HEK293 (cell line): ENCODE measurements around the gene DEDD2.

Experiments used
- ELK4 ChIP-seq: IDR thresholded peaks from 2 replicates; pipeline ENCODE4 v1.6.1; 2011; ENCODE audit warnings: mild to moderate bottlenecking, low read depth, low read length, borderline replicate concordance
- GLIS1 ChIP-seq: fragments of 450-650 bp; formaldehyde crosslinking; IDR thresholded peaks from 2 replicates; pipeline ENCODE4 v1.5.1; 2016; ENCODE audit warnings: missing biosample characterization, missing genetic modification characterization
- PRDM1 ChIP-seq: fragments of 450-650 bp; formaldehyde crosslinking; IDR thresholded peaks from 2 replicates; pipeline ENCODE4; 2016; ENCODE audit warnings: missing biosample characterization, missing genetic modification characterization
- REPIN1 ChIP-seq: fragments of 450-650 bp; formaldehyde crosslinking; IDR thresholded peaks from 2 replicates; pipeline ENCODE4 v1.5.1; 2017; ENCODE audit warnings: missing biosample characterization, missing genetic modification characterization, low read depth
- ZBTB8A ChIP-seq: fragments of 450-650 bp; formaldehyde crosslinking; IDR thresholded peaks from 2 replicates; pipeline ENCODE4 v1.5.1; 2016; ENCODE audit warnings: missing biosample characterization, missing genetic modification characterization
- ZEB2 ChIP-seq: fragments of 450-650 bp; formaldehyde crosslinking; IDR thresholded peaks from 2 replicates; pipeline ENCODE4 v1.5.1; 2016; ENCODE audit warnings: missing biosample characterization, missing genetic modification characterization
- ZNF121 ChIP-seq: fragments of 450-650 bp; formaldehyde crosslinking; IDR thresholded peaks from 2 replicates; pipeline ENCODE4 v1.5.1; 2016; ENCODE audit warnings: missing biosample characterization, missing genetic modification characterization
- ZNF140 ChIP-seq: fragments of 450-650 bp; formaldehyde crosslinking; IDR thresholded peaks from 2 replicates; pipeline ENCODE4 v1.5.1; 2016; ENCODE audit warnings: missing biosample characterization, missing genetic modification characterization
- ZNF155 ChIP-seq: fragments of 450-650 bp; formaldehyde crosslinking; IDR thresholded peaks from 2 replicates; pipeline ENCODE4 v1.5.1; 2016; ENCODE audit warnings: missing biosample characterization, missing genetic modification characterization
- ZNF221 ChIP-seq: fragments of 450-650 bp; formaldehyde crosslinking; IDR thresholded peaks from 2 replicates; pipeline ENCODE4 v1.5.1; 2017; ENCODE audit warnings: missing biosample characterization, missing genetic modification characterization, borderline replicate concordance
- ZNF311 ChIP-seq: fragments of 450-650 bp; formaldehyde crosslinking; IDR thresholded peaks from 2 replicates; pipeline ENCODE4 v1.5.1; 2017; ENCODE audit warnings: missing biosample characterization, missing genetic modification characterization, borderline replicate concordance
- ZNF391 ChIP-seq: fragments of 450-650 bp; formaldehyde crosslinking; IDR thresholded peaks from 2 replicates; pipeline ENCODE4 v1.5.1; 2016; ENCODE audit warnings: low read depth, missing biosample characterization, missing genetic modification characterization, borderline replicate concordance
- ZNF416 ChIP-seq: fragments of 450-650 bp; formaldehyde crosslinking; IDR thresholded peaks from 2 replicates; pipeline ENCODE4 v1.5.1; 2016; ENCODE audit warnings: missing biosample characterization, missing genetic modification characterization
- ZNF518A ChIP-seq: fragments of 450-650 bp; formaldehyde crosslinking; conservative IDR thresholded peaks from 2 replicates; pipeline ENCODE4 v1.5.1; 2016; ENCODE audit warnings: low read depth, missing biosample characterization, missing genetic modification characterization
- ZNF544 ChIP-seq: fragments of 450-650 bp; formaldehyde crosslinking; IDR thresholded peaks from 2 replicates; pipeline ENCODE4 v1.5.0; 2017; ENCODE audit warnings: missing biosample characterization, missing genetic modification characterization
- ZNF580 ChIP-seq: fragments of 450-650 bp; formaldehyde crosslinking; IDR thresholded peaks from 2 replicates; pipeline ENCODE4 v1.5.1; 2016; ENCODE audit warnings: missing biosample characterization, missing genetic modification characterization
- ZNF600 ChIP-seq: fragments of 450-650 bp; formaldehyde crosslinking; IDR thresholded peaks from 2 replicates; pipeline ENCODE4 v1.5.1; 2016; ENCODE audit warnings: missing biosample characterization, missing genetic modification characterization
- ZNF692 ChIP-seq: fragments of 450-650 bp; formaldehyde crosslinking; IDR thresholded peaks from 2 replicates; pipeline ENCODE4 v1.5.1; 2016; ENCODE audit warnings: missing biosample characterization, missing genetic modification characterization
- ZNF701 ChIP-seq: fragments of 450-650 bp; formaldehyde crosslinking; IDR thresholded peaks from 2 replicates; pipeline ENCODE4 v1.5.1; 2016; ENCODE audit warnings: missing biosample characterization, missing genetic modification characterization
- ZSCAN18 ChIP-seq: fragments of 450-650 bp; formaldehyde crosslinking; IDR thresholded peaks from 2 replicates; pipeline ENCODE4 v1.5.1; 2016; ENCODE audit warnings: missing biosample characterization, missing genetic modification characterization
- ZSCAN23 ChIP-seq: fragments of 450-650 bp; formaldehyde crosslinking; IDR thresholded peaks from 2 replicates; pipeline ENCODE4 v1.5.1; 2016; ENCODE audit warnings: missing biosample characterization, missing genetic modification characterization
- ZSCAN4 ChIP-seq: fragments of 450-650 bp; formaldehyde crosslinking; IDR thresholded peaks from 2 replicates; pipeline ENCODE4 v1.5.1; 2017; ENCODE audit warnings: missing biosample characterization, missing genetic modification characterization
- TF ChIP-seq, protein P1 (sequence below): fragments of 450-650 bp; formaldehyde crosslinking; IDR thresholded peaks from 2 replicates; pipeline ENCODE4 v1.5.1; 2016; ENCODE audit warnings: missing biosample characterization, missing genetic modification characterization
- TF ChIP-seq, protein P2 (sequence below): fragments of 450-650 bp; IDR thresholded peaks from 2 replicates; pipeline ENCODE4 v1.5.1; 2018; ENCODE audit warnings: missing biosample characterization, missing genetic modification characterization

The DEDD2 gene

GRCh38 chr19:42242512-42243409 lies 25.3 kb upstream of the DEDD2 start, which contains the start of gene GSK3A (continued):
- TF ChIP-seq ZNF518A (tag by site-specific recombination) (peak; percentile 39), ZNF221 (tag by site-specific recombination) (no peak), ZNF391 (0 out of 2 replicates have a peak, but pooled peaks have one; percentile 24), ZNF155 (no peak), PRDM1 (tag by site-specific recombination) (no peak), ZSCAN4 (tag by site-specific recombination) (no peak), ZNF416 (no peak), ZNF544 (tag by site-specific recombination) (no peak), ZSCAN23 (tag by site-specific recombination) (no peak), ZNF121 (tag by site-specific recombination) (no peak), GLIS1 (tag by site-specific recombination) (peak; percentile 82), ZNF580 (tag by site-specific recombination) (peak; percentile 87; the same call in 1 of the 2 replicates), ZEB2 (tag by site-specific recombination) (peak; percentile 100), ELK4 (no peak), ZNF701 (no peak), ZNF600 (tag by site-specific recombination) (peak; percentile 96), ZSCAN18 (no peak), ZNF311 (tag by site-specific recombination) (no peak), ZNF140 (tag by site-specific recombination) (no peak), REPIN1 (tag by site-specific recombination) (no peak), ZNF692 (tag by site-specific recombination) (peak; percentile 55), ZBTB8A (tag by site-specific recombination) (peak; percentile 36)
- TF ChIP-seq, protein P1, sequence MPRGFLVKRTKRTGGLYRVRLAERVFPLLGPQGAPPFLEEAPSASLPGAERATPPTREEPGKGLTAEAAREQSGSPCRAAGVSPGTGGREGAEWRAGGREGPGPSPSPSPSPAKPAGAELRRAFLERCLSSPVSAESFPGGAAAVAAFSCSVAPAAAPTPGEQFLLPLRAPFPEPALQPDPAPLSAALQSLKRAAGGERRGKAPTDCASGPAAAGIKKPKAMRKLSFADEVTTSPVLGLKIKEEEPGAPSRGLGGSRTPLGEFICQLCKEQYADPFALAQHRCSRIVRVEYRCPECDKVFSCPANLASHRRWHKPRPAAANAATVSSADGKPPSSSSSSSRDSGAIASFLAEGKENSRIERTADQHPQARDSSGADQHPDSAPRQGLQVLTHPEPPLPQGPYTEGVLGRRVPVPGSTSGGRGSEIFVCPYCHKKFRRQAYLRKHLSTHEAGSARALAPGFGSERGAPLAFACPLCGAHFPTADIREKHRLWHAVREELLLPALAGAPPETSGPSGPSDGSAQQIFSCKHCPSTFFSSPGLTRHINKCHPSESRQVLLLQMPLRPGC (tag by site-specific recombination): no peak
- TF ChIP-seq, protein P2, sequence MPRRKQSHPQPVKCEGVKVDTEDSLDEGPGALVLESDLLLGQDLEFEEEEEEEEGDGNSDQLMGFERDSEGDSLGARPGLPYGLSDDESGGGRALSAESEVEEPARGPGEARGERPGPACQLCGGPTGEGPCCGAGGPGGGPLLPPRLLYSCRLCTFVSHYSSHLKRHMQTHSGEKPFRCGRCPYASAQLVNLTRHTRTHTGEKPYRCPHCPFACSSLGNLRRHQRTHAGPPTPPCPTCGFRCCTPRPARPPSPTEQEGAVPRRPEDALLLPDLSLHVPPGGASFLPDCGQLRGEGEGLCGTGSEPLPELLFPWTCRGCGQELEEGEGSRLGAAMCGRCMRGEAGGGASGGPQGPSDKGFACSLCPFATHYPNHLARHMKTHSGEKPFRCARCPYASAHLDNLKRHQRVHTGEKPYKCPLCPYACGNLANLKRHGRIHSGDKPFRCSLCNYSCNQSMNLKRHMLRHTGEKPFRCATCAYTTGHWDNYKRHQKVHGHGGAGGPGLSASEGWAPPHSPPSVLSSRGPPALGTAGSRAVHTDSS (tag by site-specific recombination): no peak
